ENCODE data around the gene BMPR1B. TPM values are rescaled to one million over a fixed set of nuclear protein-coding genes. Genes with fewer than 3 reads are reported as not detected.

The BMPR1B gene
- total RNA-seq, 1 experiment from 2014 or later = not detected

DNA sequence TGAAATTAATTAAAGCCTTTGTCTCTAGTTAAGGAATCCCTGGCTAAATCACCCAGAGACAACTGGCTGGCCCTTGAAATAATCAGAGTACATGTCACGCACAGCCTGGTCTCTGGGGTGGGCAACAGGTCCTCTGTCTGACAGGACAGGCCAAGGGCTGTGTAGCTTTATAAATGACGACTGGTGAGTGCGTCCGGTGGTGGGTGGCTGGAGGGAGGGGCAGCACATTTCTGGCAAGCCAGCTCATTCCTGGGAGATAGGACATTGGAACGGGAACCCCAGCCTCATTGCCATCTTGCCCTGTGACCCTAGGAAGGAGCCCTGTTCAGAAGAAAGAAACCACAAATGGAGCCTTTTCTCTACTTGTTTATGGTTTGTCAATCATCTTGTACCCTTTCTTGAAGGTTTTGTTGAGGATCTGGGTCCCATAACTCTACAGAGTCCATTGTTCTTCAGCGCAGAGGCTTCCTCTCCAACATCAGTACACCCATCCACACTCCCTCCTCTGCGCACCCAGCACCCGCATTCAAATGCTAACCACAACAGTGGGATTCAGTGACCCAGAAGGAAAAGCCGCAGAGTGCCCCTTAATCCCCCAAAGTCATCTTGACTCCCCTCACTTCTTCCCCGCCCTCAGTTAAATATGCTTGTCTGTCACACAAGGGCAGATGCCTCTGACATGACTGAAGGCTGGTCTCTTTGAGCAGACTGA is 422.9 kb downstream of the BMPR1B start:
- no peaks in the 10 kb centered on the region for H3K9me3 ChIP-seq (ENCODE audit: control insufficient read depth in 1 of 2, insufficient read depth in 1 of 2, low read depth in 1 of 2, low read length in 2 of 2)
- ATAC-seq = no peak
- intact Hi-C loops (cut with micrococcal nuclease) = no loop called here
- H2AFZ ChIP-seq (ENCODE audit: low read depth, low read length, poor library complexity, severe bottlenecking) = no peak overlapping the region
- no peak overlapping the region for H3K27ac ChIP-seq (ENCODE audit: low read depth, low read length)
- POLR2A ChIA-PET = no interaction called here
- no peaks in the 10 kb centered on the region for H3K9me2 ChIP-seq (ENCODE audit: insufficient read depth)
- no peaks in the 10 kb centered on the region for H3K79me2 ChIP-seq (ENCODE audit: insufficient read depth, low read length)
- no peaks in the 10 kb centered on the region for H4K20me1 ChIP-seq (ENCODE audit: insufficient read depth)
- H3K4me2 ChIP-seq (ENCODE audit: low read length) = no peak overlapping the region
- H3K4me3 ChIP-seq (replicated peaks in 1 of 2; ENCODE audit: low read depth in 1 of 2, low read length in 2 of 2) = no peak overlapping the region
- no peaks in the 10 kb centered on the region for H3K4me1 ChIP-seq (ENCODE audit: control insufficient read depth in 1 of 2, insufficient read depth in 2 of 2, low read length in 2 of 2)
- CTCF ChIA-PET = no interaction called here
- TF ChIP-seq EZH2 (IDR thresholded peaks at IDR 0.05) (no peak), ATF3 (IDR thresholded peaks at IDR 0.05) (no peak), RAD21 (IDR thresholded peaks at IDR 0.05; ENCODE audit: low read depth) (no peak), CTCF (IDR thresholded peaks at IDR 0.05 in 2 of 3, conservative IDR thresholded peaks at IDR 0.05 in 1 of 3; ENCODE audit: borderline replicate concordance in 1 of 3, insufficient read depth in 1 of 3, low read depth in 2 of 3, low read length in 2 of 3) (no peak), FOSL1 (IDR thresholded peaks at IDR 0.05; ENCODE audit: low read depth) (no peak), JUND (IDR thresholded peaks at IDR 0.05) (no peak), SIN3A (IDR thresholded peaks at IDR 0.05; ENCODE audit: low read depth) (no peak), YY1 (IDR thresholded peaks at IDR 0.05; ENCODE audit: extremely low read depth, insufficient replicate concordance, low read depth, low read length) (no peak), REST (IDR thresholded peaks at IDR 0.05; ENCODE audit: low read depth) (no peak), TCF7L2 (IDR thresholded peaks at IDR 0.05; ENCODE audit: borderline replicate concordance, extremely low read depth, insufficient read depth, insufficient read length) (no peak), ZFX (IDR thresholded peaks at IDR 0.05) (no peak), POLR2A (IDR thresholded peaks at IDR 0.05; ENCODE audit: borderline replicate concordance, extremely low read depth, insufficient read depth, insufficient read length) (no peak), ELF1 (IDR thresholded peaks at IDR 0.05; ENCODE audit: borderline replicate concordance, low read depth) (no peak), CBX3 (IDR thresholded peaks at IDR 0.05; ENCODE audit: low read depth) (no peak)
- TF ChIP-seq, protein P1, sequence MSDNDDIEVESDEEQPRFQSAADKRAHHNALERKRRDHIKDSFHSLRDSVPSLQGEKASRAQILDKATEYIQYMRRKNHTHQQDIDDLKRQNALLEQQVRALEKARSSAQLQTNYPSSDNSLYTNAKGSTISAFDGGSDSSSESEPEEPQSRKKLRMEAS (IDR thresholded peaks at IDR 0.05) = no peak
- RAD21 ChIA-PET (ENCODE audit: low non-redundant PET in 1 of 2, low total read pairs in 2 of 2, uncharacterized antibody in 2 of 2, unreplicated experiment in 2 of 2) = no interaction called here
- H3K27me3 ChIP-seq (ENCODE audit: insufficient read depth, low read length) = no peaks in the 10 kb centered on the region
- no peaks in the 10 kb centered on the region for H3K36me3 ChIP-seq (ENCODE audit: control insufficient read depth in 1 of 2, insufficient read depth in 2 of 2, low read length in 2 of 2)
- H3K9ac ChIP-seq (ENCODE audit: low read length) = no peak overlapping the region
- no peak for DNase-seq (ENCODE audit: low read depth, low spot score)
- BruUV-seq (replicated peaks) = no TSS peak

Measured in HCT116 (cell line).